K562 (cell line): ENCODE results near the gene ZNF775. TPM values are rescaled to one million over a fixed set of nuclear protein-coding genes. Genes with fewer than 3 reads are reported as not detected.

ENCODE experiments used
- ATAC-seq: fragments of 200-7000 bp; cut with Tn5 transposase; 3 replicates; pipeline ENCODE4 v1.9.1; 2020; ENCODE audit warnings: moderate library complexity
- BruUV-seq: library from RNA; stranded (reverse); fragments of 400-500 nt; replicated peaks from 2 replicates; lab custom pipeline; 2021; lab: Mats Ljungman, UMichigan
- CTCF ChIA-PET: fragments of 300-600 bp; formaldehyde crosslinking; extraction: SDS; loops from one replicate; lab custom pipeline; 2021; ENCODE audit warnings: low intra/inter-chr PET ratio; lab: Yijun Ruan, JAX
- POLR2A ChIA-PET: fragments of 300-600, 350-650 bp; sonication (Branson Sonifier 250); formaldehyde crosslinking; extraction: SDS; loops from one replicate; lab custom pipeline; 2021; ENCODE audit warnings: antibody characterized with exemption, inconsistent platforms; lab: Yijun Ruan, JAX
- DNase-seq, 4 experiments: peaks; one replicate each; pipeline versions ENCODE4 v3.0.0 to v3.0.0-alpha.2; 2011 to 2018; ENCODE audit warnings: low spot score in 3 of 4, mixed read lengths in 3 of 4; ENCODE audit errors: extremely low read depth in 1 of 4
- FAIRE-seq: peaks from 2 replicates; lab custom pipeline; 2011; peaks lifted over from hg19 to GRCh38; lab: Jason Lieb, UNC
- H2AFZ ChIP-seq: 2 replicates; pipeline ENCODE4 v1.6.0; 2011; ENCODE audit warnings: low read depth, low read length, control low read depth, inconsistent platforms
- H3K27ac ChIP-seq: fragments of 200-600 bp; 3 replicates; pipeline ENCODE4 v1.8.0; 2011; ENCODE audit warnings: low read depth, mild to moderate bottlenecking, control low read depth, inconsistent platforms, low read length, moderate library complexity, mixed read lengths; ENCODE audit errors: extremely low read depth
- H3K27me3 ChIP-seq, 2 experiments: fragments of 300-600 bp in 1 of 2; 2 replicates in 1 of 2; 3 replicates in 1 of 2; pipeline versions ENCODE4 v1.6.0 to v1.8.0; 2011; ENCODE audit warnings: inconsistent platforms in 2 of 2, low read length in 2 of 2, mild to moderate bottlenecking in 1 of 2, mixed read lengths in 1 of 2, moderate library complexity in 1 of 2; ENCODE audit not compliant: control insufficient read depth in 2 of 2, insufficient read depth in 2 of 2
- H3K36me3 ChIP-seq: fragments of 300-600 bp; 3 replicates; pipeline ENCODE4 v1.8.0; 2011; ENCODE audit warnings: mild to moderate bottlenecking, low read length, inconsistent platforms; ENCODE audit not compliant: control insufficient read depth, insufficient read depth
- H3K4me1 ChIP-seq, 2 experiments: fragments of 200-600 bp in 1 of 2; replicated peaks in 1 of 2; 2 replicates in 1 of 2; 3 replicates in 1 of 2; pipeline versions ENCODE4 v1.5.1 to v1.8.0; 2011; ENCODE audit warnings: inconsistent platforms in 2 of 2, low read length in 2 of 2, mild to moderate bottlenecking in 1 of 2, mixed read lengths in 1 of 2, moderate library complexity in 1 of 2; ENCODE audit not compliant: control insufficient read depth in 2 of 2, insufficient read depth in 2 of 2
- H3K4me2 ChIP-seq: 2 replicates; pipeline ENCODE4 v1.6.1; 2011; ENCODE audit warnings: low read length, control low read depth, inconsistent platforms, mixed read lengths; ENCODE audit not compliant: insufficient read depth
- H3K4me3 ChIP-seq: fragments of 200-600 bp; sonication (generic), shearing (Covaris generic); 2 replicates; pipeline ENCODE4 v1.5.1; 2016; ENCODE audit warnings: control low read depth, inconsistent platforms
- H3K79me2 ChIP-seq: fragments of 200-600 bp; 3 replicates; pipeline ENCODE4 v1.8.0; 2011; ENCODE audit warnings: low read length, inconsistent platforms; ENCODE audit not compliant: control insufficient read depth, insufficient read depth
- H3K9ac ChIP-seq, 2 experiments: 2 replicates each; pipeline versions ENCODE4 v1.6.0 to v1.6.1; 2011; ENCODE audit warnings: low read depth in 2 of 2, low read length in 2 of 2, control low read depth in 1 of 2, inconsistent platforms in 1 of 2, mild to moderate bottlenecking in 1 of 2, mixed read lengths in 1 of 2; ENCODE audit not compliant: insufficient read depth in 1 of 2
- H3K9me1 ChIP-seq: one replicate; pipeline ENCODE4 v1.6.0; 2011; ENCODE audit warnings: inconsistent platforms, mild to moderate bottlenecking, low read length, moderate library complexity; ENCODE audit not compliant: control insufficient read depth, insufficient read depth
- H3K9me3 ChIP-seq: replicated peaks from 2 replicates; pipeline ENCODE4 v1.5.1; 2011; ENCODE audit warnings: low read depth, low read length, inconsistent platforms; ENCODE audit not compliant: control insufficient read depth, insufficient read depth
- H4K20me1 ChIP-seq: replicated peaks from 2 replicates; pipeline ENCODE4 v1.6.1; 2011; ENCODE audit warnings: low read length, inconsistent platforms, mixed read lengths; ENCODE audit not compliant: control insufficient read depth, insufficient read depth
- ARNT ChIP-seq, 2 experiments: fragments of 450-650 bp; IDR thresholded peaks; 2 replicates each; pipeline ENCODE4 v1.6.1; 2016; ENCODE audit warnings: mild to moderate bottlenecking in 1 of 2
- CBFA2T3 ChIP-seq: fragments of 450-650 bp; IDR thresholded peaks from 2 replicates; pipeline ENCODE4 v1.6.1; 2017
- DNMT1 ChIP-seq: fragments of 450-650 bp; IDR thresholded peaks from 2 replicates; pipeline ENCODE4 v1.6.1; 2016; ENCODE audit warnings: antibody characterized with exemption, mild to moderate bottlenecking
- FOXP1 ChIP-seq: sonication (generic); formaldehyde crosslinking; IDR thresholded peaks from 2 replicates; pipeline ENCODE4 v1.8.0; 2022; ENCODE audit warnings: mild to moderate bottlenecking, missing genetic modification reagents
- HDAC8 ChIP-seq: fragments of 450-650 bp; IDR thresholded peaks from 2 replicates; pipeline ENCODE4 v1.6.1; 2016; ENCODE audit warnings: mild to moderate bottlenecking, missing genetic modification characterization, moderate library complexity, missing compliant biosample characterization
- KDM5B ChIP-seq: fragments of 200-600 bp; sonication (generic); IDR thresholded peaks from 2 replicates; pipeline ENCODE4 v1.6.1; 2012; ENCODE audit warnings: low read depth, mild to moderate bottlenecking, moderate library complexity, low read length, control low read depth, inconsistent platforms; ENCODE audit not compliant: insufficient replicate concordance
- MBD2 ChIP-seq: sonication (generic); IDR thresholded peaks from 2 replicates; pipeline ENCODE4 v1.6.1; 2016; ENCODE audit warnings: low read depth, borderline replicate concordance
- POLR2G ChIP-seq: fragments of 200-400 bp; formaldehyde crosslinking; IDR thresholded peaks from 2 replicates; pipeline ENCODE4 v1.6.1; 2017; ENCODE audit warnings: low read depth, mild to moderate bottlenecking, antibody characterized with exemption, low read length, moderate library complexity
- PTRF ChIP-seq: fragments of 450-650 bp; IDR thresholded peaks from 2 replicates; pipeline ENCODE4 v1.6.1; 2016; ENCODE audit warnings: mild to moderate bottlenecking, missing genetic modification characterization, missing compliant biosample characterization
- RBFOX2 ChIP-seq: fragments of 200-400 bp; formaldehyde crosslinking; IDR thresholded peaks from 2 replicates; pipeline ENCODE4 v1.6.1; 2017; ENCODE audit warnings: low read depth, mild to moderate bottlenecking, low read length, moderate library complexity
- RBM17 ChIP-seq: fragments of 200-400 bp; formaldehyde crosslinking; IDR thresholded peaks from 2 replicates; pipeline ENCODE4 v1.6.1; 2017; ENCODE audit warnings: low read depth, mild to moderate bottlenecking, low read length, borderline replicate concordance
- RCOR1 ChIP-seq, 2 experiments: IDR thresholded peaks; 2 replicates each; pipeline ENCODE4 v1.6.1; 2012; ENCODE audit warnings: low read depth in 2 of 2, low read length in 2 of 2, borderline replicate concordance in 1 of 2, improper control_type of control experiment in 1 of 2
- SMARCE1 ChIP-seq: fragments of 450-650 bp; IDR thresholded peaks from 2 replicates; pipeline ENCODE4 v1.7.1; 2016; ENCODE audit warnings: mild to moderate bottlenecking
- TRIM28 ChIP-seq: fragments of 450-650 bp; IDR thresholded peaks from 2 replicates; pipeline ENCODE4 v1.6.1; 2017
- ZBTB33 ChIP-seq: sonication (generic); formaldehyde crosslinking; IDR thresholded peaks from 2 replicates; pipeline ENCODE4 v1.8.1; 2023; ENCODE audit warnings: mild to moderate bottlenecking, missing genetic modification reagents
- ZFX ChIP-seq: sonication (generic); formaldehyde crosslinking; IDR thresholded peaks from 2 replicates; pipeline ENCODE4 v1.8.0; 2022; ENCODE audit warnings: mild to moderate bottlenecking, missing genetic modification reagents, moderate library complexity
- ZNF121 ChIP-seq: sonication (generic); formaldehyde crosslinking; conservative IDR thresholded peaks from 2 replicates; pipeline ENCODE4 v1.8.0; 2022; ENCODE audit warnings: missing genetic modification reagents
- ZNF277 ChIP-seq: fragments of 250-450 bp; sonication (Bioruptor Pico); IDR thresholded peaks from 2 replicates; pipeline ENCODE4 v1.8.0; 2022; ENCODE audit warnings: inconsistent platforms, mild to moderate bottlenecking, moderate library complexity, borderline replicate concordance
- WGBS: fragments of 100-300 bp; shearing (Covaris generic); methylation state at CpG from one replicate; pipeline ENCODE4 v1.1.6; 2016; ENCODE audit warnings: low coverage, mixed read lengths; ENCODE audit not compliant: insufficient coverage; ENCODE audit errors: missing lambda C conversion rate; 5-methylcytosine and 5-hydroxymethylcytosine counted together
- in situ Hi-C: fragments of 300-500 bp; cut with MboI; formaldehyde crosslinking; loops from 4 replicates; pipeline ENCODE4 v1.15.0; 2018; ENCODE audit warnings: inconsistent platforms, mixed read lengths
- intact Hi-C: fragments of 100-400 bp; cut with micrococcal nuclease; formaldehyde crosslinking; loops from 2 replicates; pipeline ENCODE4 v1.14.2; 2022
- polyA plus RNA-seq, 8 experiments: library from polyadenylated mRNA; depleted of rRNA in 4 of 8; stranded (reverse) in 5 of 8; unstranded in 3 of 8; fragments of >200 nt; fragmentation: Nextera tagmentation in 2 of 8; fragmentation: Illumina TruSeq in 1 of 8; extraction: Ambion mirVana in 2 of 8; extraction: Trizol in 1 of 8; gene quantifications; 2 replicates each; pipeline versions ENCODE4 v1.2.1 to v1.2.3, GENCODE V29; 2011 to 2014; ENCODE audit warnings: inconsistent platforms in 1 of 8, missing spikeins in 1 of 8
- total RNA-seq, 7 experiments: library from RNA; depleted of rRNA in 6 of 7; stranded (reverse); fragments of >200 nt in 6 of 7; fragmentation: Illumina TruSeq in 2 of 7; extraction: Trizol in 2 of 7; gene quantifications; 2 replicates each; pipeline versions ENCODE4 v1.2.1 to v1.2.3, GENCODE V29; 2011 to 2021; ENCODE audit warnings: low replicate concordance in 1 of 7

The ZNF775 gene
- total and polyA plus RNA-seq, 9 of the 15 experiments (the other 6 are each of a cell fraction or from before 2014, with no cell fraction given) = 0.04 to 18.7 (median 4.9) TPM

- H3K4me3 ChIP-seq = no peak overlapping the region
- ChIA-PET POLR2A (interaction anchor here (0.9 to 2.4 kb wide), 5 partner anchors 8 to 40 kb away, joined by 3 to 6 read pairs (median 3); no protein-coding TSS in a partner anchor), CTCF (no interaction called here)
- peak overlapping the region in 1 of 2 experiments; percentile 30; a peak in 2 of 4 replicates for H3K9ac ChIP-seq
- H2AFZ ChIP-seq = no peak overlapping the region
- H3K4me1 ChIP-seq = peaks cover 0 to 17% of the 10 kb centered on the region in 2 experiments; a peak in 3 of 5 replicates
- H3K36me3 ChIP-seq = peaks cover 83% of the 10 kb centered on the region
- H3K4me2 ChIP-seq = no peak overlapping the region
- 93% methylated on average over 19 of the region's 19 CpGs for WGBS
- no peaks in the 10 kb centered on the region for H3K27me3 ChIP-seq
- H3K27ac ChIP-seq = no peak overlapping the region
- peak in 1 of 4 experiments; percentile 14 for DNase-seq
- intact Hi-C loops = no loop called here
- peaks cover 31% of the 10 kb centered on the region for H3K79me2 ChIP-seq
- no TSS peak for BruUV-seq
- no peaks in the 10 kb centered on the region for H3K9me3 ChIP-seq
- no peak for ATAC-seq
- in situ Hi-C loops = no loop called here
- H4K20me1 ChIP-seq = no peaks in the 10 kb centered on the region; the same call in 1 of the 2 replicates
- peak; percentile 67 for TF ChIP-seq RBFOX2
- TF ChIP-seq ZFX (CRISPR knock-in tag) = peak; percentile 38; the same call in 1 of the 2 replicates
- no peak for TF ChIP-seq ZNF277
- no peak for TF ChIP-seq RBM17
- TF ChIP-seq PTRF (tag) = no peak
- TF ChIP-seq FOXP1 (CRISPR knock-in tag) = no peak
- TF ChIP-seq POLR2G = peak; percentile 73
- no peak for TF ChIP-seq CBFA2T3
- no peak for TF ChIP-seq RCOR1 (IDR thresholded peaks at IDR 0.05; ENCODE audit: borderline replicate concordance in 1 of 2, low read depth in 2 of 2, low read length in 2 of 2)
- peak; percentile 14; the same call in 1 of the 2 replicates for TF ChIP-seq MBD2
- no peak for TF ChIP-seq SMARCE1
- TF ChIP-seq ZBTB33 (CRISPR knock-in tag) = peak; percentile 60; the same call in 1 of the 2 replicates
- no peak for TF ChIP-seq DNMT1
- TF ChIP-seq ARNT (IDR thresholded peaks at IDR 0.05) = no peak
- TF ChIP-seq KDM5B = no peak
- no peak for TF ChIP-seq HDAC8 (tag)
- no peak for TF ChIP-seq ZNF121 (CRISPR knock-in tag)
- no peak for TF ChIP-seq TRIM28
- TF ChIP-seq, all 486 proteins: peak for 5
- FAIRE-seq = no peak
- no peaks in the 10 kb centered on the region for H3K9me1 ChIP-seq
These were observed 48.8 kb upstream of the ZNF775 start for GRCh38 chr7:150330211-150330885.
